Upper lobe of left lung (tissue), 4 donors: ENCODE data around the gene TNFRSF21.

Experiments
- EP300 ChIP-seq, 4 donors: sonication (generic); formaldehyde crosslinking; IDR thresholded peaks; one replicate each; pipeline ENCODE4 v1.5.1; 2017; ENCODE audit warnings: antibody characterized with exemption in 4 of 4, control low read depth in 2 of 4
- POLR2A ChIP-seq, 4 donors: fragments of 450-650 bp; IDR thresholded peaks; one replicate each; pipeline ENCODE4 v1.5.1; 2016 to 2017; ENCODE audit warnings: antibody characterized with exemption in 4 of 4, mild to moderate bottlenecking in 2 of 4
- POLR2AphosphoS5 ChIP-seq, 2 donors: sonication (generic); formaldehyde crosslinking; IDR thresholded peaks; one replicate each; pipeline ENCODE4 v1.5.1; 2017; ENCODE audit warnings: antibody characterized with exemption in 2 of 2
- TF ChIP-seq, protein P1 (sequence below), 6 experiments: fragments of 450-650 bp in 4 of 6; fragments of 200-600 bp in 2 of 6; sonication (generic) in 2 of 6; IDR thresholded peaks; one replicate each; pipeline ENCODE4 v1.5.1; 2016 to 2019; ENCODE audit warnings: antibody characterized with exemption in 6 of 6

- TF ChIP-seq POLR2A (IDR thresholded peaks at IDR 0.05): no peak
- TF ChIP-seq, protein P1, sequence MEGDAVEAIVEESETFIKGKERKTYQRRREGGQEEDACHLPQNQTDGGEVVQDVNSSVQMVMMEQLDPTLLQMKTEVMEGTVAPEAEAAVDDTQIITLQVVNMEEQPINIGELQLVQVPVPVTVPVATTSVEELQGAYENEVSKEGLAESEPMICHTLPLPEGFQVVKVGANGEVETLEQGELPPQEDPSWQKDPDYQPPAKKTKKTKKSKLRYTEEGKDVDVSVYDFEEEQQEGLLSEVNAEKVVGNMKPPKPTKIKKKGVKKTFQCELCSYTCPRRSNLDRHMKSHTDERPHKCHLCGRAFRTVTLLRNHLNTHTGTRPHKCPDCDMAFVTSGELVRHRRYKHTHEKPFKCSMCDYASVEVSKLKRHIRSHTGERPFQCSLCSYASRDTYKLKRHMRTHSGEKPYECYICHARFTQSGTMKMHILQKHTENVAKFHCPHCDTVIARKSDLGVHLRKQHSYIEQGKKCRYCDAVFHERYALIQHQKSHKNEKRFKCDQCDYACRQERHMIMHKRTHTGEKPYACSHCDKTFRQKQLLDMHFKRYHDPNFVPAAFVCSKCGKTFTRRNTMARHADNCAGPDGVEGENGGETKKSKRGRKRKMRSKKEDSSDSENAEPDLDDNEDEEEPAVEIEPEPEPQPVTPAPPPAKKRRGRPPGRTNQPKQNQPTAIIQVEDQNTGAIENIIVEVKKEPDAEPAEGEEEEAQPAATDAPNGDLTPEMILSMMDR (IDR thresholded peaks at IDR 0.05): no peak
- TF ChIP-seq EP300 (IDR thresholded peaks at IDR 0.05): no peak
- TF ChIP-seq POLR2AphosphoS5 (IDR thresholded peaks at IDR 0.05): no peak
These were observed 55.7 kb downstream of the TNFRSF21 start for GRCh38 chr6:47254051-47254450.
